A673 (cell line): Measurements from ENCODE around the gene PLA2G15.

ENCODE experiments used
- EZH2 ChIP-seq: fragments of 200-600 bp; sonication (generic); IDR thresholded peaks from 2 replicates; pipeline ENCODE4 v1.6.1; 2017; ENCODE audit warnings: borderline replicate concordance, low read depth, mild to moderate bottlenecking, mixed read lengths, antibody characterized with exemption, low read length; ENCODE audit not compliant: poor library complexity, severe bottlenecking
- TF ChIP-seq, protein P1 (sequence below): fragments of 300-800, 200-600 bp; sonication (generic); conservative IDR thresholded peaks from 2 replicates; pipeline ENCODE4 v1.5.1; 2017; ENCODE audit warnings: low read depth, mild to moderate bottlenecking, antibody characterized with exemption, low read length, moderate library complexity, mixed read lengths

DNA sequence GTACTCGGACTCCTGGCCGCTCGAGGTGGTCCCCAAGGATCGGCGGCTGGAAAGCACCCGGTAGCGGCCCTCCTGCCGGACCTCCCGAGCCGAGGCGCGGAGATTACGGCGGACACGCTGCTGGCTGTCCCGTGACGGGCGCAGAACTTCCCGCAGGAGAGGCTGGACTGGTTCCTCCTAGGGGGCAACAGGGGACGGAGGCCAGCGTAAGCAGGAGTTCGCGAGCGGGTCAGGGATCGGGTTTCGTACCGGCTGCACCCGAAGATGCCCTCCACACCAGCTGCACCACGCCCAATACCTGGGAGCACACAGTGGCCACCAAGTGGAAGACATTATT, 65.2 kb downstream of the PLA2G15 start:
- TF ChIP-seq, protein P1, sequence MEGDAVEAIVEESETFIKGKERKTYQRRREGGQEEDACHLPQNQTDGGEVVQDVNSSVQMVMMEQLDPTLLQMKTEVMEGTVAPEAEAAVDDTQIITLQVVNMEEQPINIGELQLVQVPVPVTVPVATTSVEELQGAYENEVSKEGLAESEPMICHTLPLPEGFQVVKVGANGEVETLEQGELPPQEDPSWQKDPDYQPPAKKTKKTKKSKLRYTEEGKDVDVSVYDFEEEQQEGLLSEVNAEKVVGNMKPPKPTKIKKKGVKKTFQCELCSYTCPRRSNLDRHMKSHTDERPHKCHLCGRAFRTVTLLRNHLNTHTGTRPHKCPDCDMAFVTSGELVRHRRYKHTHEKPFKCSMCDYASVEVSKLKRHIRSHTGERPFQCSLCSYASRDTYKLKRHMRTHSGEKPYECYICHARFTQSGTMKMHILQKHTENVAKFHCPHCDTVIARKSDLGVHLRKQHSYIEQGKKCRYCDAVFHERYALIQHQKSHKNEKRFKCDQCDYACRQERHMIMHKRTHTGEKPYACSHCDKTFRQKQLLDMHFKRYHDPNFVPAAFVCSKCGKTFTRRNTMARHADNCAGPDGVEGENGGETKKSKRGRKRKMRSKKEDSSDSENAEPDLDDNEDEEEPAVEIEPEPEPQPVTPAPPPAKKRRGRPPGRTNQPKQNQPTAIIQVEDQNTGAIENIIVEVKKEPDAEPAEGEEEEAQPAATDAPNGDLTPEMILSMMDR, result no peak
- no peak for TF ChIP-seq EZH2
